AG09309 (cell line): ENCODE measurements around the gene LRMDA.

Experiments used
- DNase-seq: peaks from one replicate; pipeline ENCODE4 v3.0.0-alpha.2; 2010; ENCODE audit warnings: low read depth
- H3K4me3 ChIP-seq: 2 replicates; pipeline ENCODE4 v1.5.1; 2011; ENCODE audit warnings: mild to moderate bottlenecking, low read depth, low read length, moderate library complexity; ENCODE audit not compliant: control insufficient read depth
- TF ChIP-seq, protein P1 (sequence below): IDR thresholded peaks from 2 replicates; pipeline ENCODE4 v1.5.1; 2011; ENCODE audit warnings: mild to moderate bottlenecking, low read depth, low read length, inconsistent platforms; ENCODE audit not compliant: insufficient read depth, control insufficient read depth; ENCODE audit errors: missing control alignments

Gene LRMDA

DNA sequence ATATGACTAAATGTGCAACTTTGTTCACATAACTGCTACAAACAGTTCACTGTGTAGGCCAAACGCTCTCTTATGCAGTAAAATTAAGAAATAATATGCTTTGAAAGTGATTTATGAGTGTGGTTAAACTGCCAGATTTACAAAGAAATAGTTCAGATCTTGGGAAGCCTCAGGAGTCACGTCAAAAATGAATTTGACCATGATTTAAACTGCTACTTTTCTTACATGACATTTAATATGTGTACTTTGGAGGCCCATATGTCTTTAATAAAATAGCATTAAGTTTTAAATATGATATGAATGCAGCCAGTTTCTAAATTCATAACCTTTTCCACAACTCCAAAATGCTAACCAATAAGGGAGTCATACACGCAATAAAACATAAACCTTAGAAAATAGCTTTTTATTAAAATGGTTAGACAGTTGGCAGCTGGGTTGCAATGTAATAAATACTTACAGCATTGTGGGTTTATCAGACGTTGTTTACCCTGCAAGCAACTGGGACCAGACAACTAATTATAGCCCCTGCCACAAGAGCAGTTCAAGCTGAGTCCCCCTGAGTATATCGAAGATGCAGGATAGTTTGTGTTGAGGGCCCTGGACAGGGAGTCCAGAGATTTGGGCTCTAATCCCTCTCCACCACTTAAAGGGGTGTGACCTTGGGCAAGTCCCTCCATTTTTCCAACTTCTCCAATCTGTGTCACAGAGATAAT is 640.4 kb downstream of the LRMDA start:
- peak; percentile 86 for DNase-seq
- H3K4me3 ChIP-seq, result no peak overlapping the region
- TF ChIP-seq, protein P1, sequence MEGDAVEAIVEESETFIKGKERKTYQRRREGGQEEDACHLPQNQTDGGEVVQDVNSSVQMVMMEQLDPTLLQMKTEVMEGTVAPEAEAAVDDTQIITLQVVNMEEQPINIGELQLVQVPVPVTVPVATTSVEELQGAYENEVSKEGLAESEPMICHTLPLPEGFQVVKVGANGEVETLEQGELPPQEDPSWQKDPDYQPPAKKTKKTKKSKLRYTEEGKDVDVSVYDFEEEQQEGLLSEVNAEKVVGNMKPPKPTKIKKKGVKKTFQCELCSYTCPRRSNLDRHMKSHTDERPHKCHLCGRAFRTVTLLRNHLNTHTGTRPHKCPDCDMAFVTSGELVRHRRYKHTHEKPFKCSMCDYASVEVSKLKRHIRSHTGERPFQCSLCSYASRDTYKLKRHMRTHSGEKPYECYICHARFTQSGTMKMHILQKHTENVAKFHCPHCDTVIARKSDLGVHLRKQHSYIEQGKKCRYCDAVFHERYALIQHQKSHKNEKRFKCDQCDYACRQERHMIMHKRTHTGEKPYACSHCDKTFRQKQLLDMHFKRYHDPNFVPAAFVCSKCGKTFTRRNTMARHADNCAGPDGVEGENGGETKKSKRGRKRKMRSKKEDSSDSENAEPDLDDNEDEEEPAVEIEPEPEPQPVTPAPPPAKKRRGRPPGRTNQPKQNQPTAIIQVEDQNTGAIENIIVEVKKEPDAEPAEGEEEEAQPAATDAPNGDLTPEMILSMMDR, result no peak

DNA sequence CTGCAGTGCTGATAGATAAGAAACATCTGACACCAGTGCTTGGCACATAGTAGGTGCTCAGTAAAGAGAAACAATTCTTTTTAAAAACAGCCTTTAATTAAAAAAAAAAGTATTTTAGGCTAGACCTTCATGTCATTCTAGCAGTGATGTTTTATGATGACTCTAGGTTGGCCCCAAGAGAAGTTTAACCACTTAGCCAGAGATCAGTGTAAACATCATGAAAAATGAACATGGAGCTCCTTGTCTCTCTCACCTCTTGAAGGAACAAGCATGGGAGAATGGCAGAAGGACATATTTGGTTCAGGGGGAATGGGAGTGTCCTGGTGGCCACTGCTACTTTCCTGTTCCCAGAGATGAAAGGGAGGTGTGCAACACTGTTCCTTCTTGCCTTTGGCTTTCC is 641.0 kb downstream of the LRMDA start:
- no peak for DNase-seq
- TF ChIP-seq, protein P1, result no peak
- H3K4me3 ChIP-seq, result no peak overlapping the region

DNA sequence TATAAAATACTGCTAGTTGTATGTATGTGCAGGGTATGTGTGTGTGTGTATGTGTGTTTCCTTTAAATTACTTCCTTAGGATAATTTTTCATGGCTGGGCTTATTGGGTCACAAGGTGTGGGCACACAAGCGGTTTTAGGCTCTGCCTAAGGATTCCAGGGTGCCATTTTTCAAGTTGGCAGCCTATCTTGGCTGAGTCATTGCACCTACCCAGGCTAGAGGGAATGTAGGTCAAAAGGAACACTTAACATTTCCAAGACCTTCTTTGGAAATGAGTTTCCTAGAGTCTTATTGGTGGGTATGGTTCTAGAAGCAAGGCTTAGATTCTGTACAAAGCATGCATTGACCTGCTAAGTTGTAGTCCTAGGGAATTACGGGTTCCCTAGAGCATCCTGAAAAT is 642.1 kb downstream of the LRMDA start:
- no peak overlapping the region for H3K4me3 ChIP-seq
- DNase-seq, result no peak
- TF ChIP-seq, protein P1, result no peak

DNA sequence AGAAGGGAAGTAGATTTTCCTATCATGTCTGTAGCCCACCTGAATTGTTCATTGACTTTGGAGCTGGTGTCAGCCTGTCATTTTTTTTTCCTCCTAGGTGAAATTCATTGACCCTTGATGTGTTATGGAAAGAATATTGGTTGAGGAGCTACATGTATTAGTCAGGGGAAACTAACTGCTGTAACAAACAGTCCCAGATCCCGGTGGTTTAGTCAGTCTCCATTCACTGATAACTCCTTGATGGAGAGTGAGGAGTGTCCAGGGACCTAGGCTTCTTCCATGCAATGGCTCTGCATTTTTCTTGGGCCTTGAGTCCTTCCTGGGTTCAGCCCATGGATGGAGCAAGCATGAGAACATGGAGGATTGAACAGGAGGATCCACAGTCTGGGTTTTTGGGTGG is 643.2 kb downstream of the LRMDA start:
- DNase-seq, result no peak
- TF ChIP-seq, protein P1, result no peak
- no peak overlapping the region for H3K4me3 ChIP-seq

DNA sequence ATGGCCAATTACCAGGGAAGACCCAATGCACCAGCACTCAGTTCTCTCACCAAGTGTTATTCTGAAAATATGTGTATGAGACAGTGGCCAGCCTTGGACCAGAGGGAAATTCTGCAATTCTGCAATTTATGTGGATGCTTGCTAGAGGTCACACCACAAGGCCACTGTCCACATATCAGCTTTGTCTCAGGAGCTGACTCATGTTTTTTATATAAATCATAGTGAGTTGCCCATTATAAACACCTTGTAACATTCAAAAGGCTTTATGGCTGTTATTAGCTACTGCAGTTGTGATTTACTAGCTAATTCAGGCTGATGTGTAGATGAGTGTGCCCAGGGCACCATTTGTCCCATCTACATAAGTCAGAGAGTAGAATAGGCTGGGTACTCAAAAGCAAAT is 649.0 kb downstream of the LRMDA start:
- DNase-seq, result peak; percentile 70
- TF ChIP-seq, protein P1, result no peak
- no peak overlapping the region for H3K4me3 ChIP-seq

DNA sequence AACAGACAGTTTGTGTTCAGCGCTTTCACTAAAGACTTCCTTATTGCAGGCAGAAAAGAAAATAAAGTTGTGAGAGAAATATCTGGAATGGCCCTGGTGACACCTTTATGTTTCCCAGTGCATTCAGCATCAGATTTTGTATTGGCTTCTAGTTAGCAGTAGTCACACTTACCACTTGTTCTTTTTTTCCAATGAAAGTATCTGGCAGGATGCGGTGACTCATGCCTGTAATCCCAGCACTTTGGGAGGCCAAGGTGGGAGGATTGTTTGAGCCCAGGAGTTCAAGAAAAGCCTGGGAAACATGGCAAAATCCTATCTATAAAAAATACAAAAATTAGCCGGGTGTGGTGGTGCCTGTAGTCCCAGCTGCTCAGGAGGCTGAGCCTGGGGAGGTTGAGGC is 649.6 kb downstream of the LRMDA start:
- TF ChIP-seq, protein P1, result no peak
- H3K4me3 ChIP-seq, result no peak overlapping the region
- DNase-seq, result no peak
